Pancreas (tissue), 10 donors: ENCODE measurements around the gene NEURL3. TPM values are rescaled to one million over a fixed set of nuclear protein-coding genes. Genes with fewer than 3 reads are reported as not detected.

Experiments used
- ATAC-seq, 4 donors: fragments of 200-7000 bp; cut with Tn5 transposase; one replicate each; pipeline versions ENCODE4 v1.8.0 to v1.9.1; 2020; ENCODE audit warnings: mild to moderate bottlenecking in 4 of 4, moderate library complexity in 4 of 4
- DNase-seq, 6 donors: peaks; one replicate each; pipeline ENCODE4 v3.0.0-alpha.2; 2020
- FAIRE-seq: peaks from 2 replicates; lab custom pipeline; 2012; peaks lifted over from hg19 to GRCh38; lab: Jason Lieb, UNC
- H3K27ac ChIP-seq, 4 donors: fragments of 200-600 bp; sonication (generic); 1 replicate in 3 of 4; 2 replicates in 1 of 4; pipeline versions ENCODE4 v1.5.0 to v1.8.0; 2020
- H3K27me3 ChIP-seq, 4 donors: fragments of 200-600 bp; one replicate each; pipeline ENCODE4 v1.8.0; 2021
- H3K36me3 ChIP-seq, 3 donors: fragments of 200-600 bp; sonication (generic) in 1 of 3; one replicate each; pipeline versions ENCODE4 v1.5.0 to v1.8.0; 2020 to 2021
- H3K4me1 ChIP-seq, 3 donors: fragments of 200-600 bp; one replicate each; pipeline ENCODE4 v1.8.0; 2021
- H3K4me3 ChIP-seq, 4 donors: fragments of 200-600 bp; sonication (generic) in 2 of 4; one replicate each; pipeline versions ENCODE4 v1.5.0 to v1.8.0; 2020 to 2021
- H3K9me3 ChIP-seq, 4 donors: fragments of 200-600 bp; one replicate each; pipeline ENCODE4 v1.8.0; 2021
- WGBS, 2 donors: extraction: QIAGEN DNeasy Blood & Tissue Kit; methylation state at CpG; one replicate each; pipeline ENCODE4 v1.1.7; 2013; 5-methylcytosine and 5-hydroxymethylcytosine counted together
- intact Hi-C, 3 donors: fragments of 100-400 bp; cut with DNase I; formaldehyde crosslinking; loops; one replicate each; pipeline versions ENCODE4 v1.11.1 to v1.14.2; 2022
- polyA plus RNA-seq, 2 donors: library from polyadenylated mRNA; stranded (reverse); fragments of 200-250 nt; gene quantifications; one replicate each; pipeline ENCODE4 v1.2.3, GENCODE V29; 2013
- total RNA-seq, 6 donors: library from RNA; stranded (reverse); fragmentation: NEBNext Ultra II Directional in 4 of 6; extraction: Animal tissue kit (Norgen Biotek cat#: 25700) in 4 of 6; gene quantifications; one replicate each; pipeline versions ENCODE4 v1.2.1 to v1.2.4, GENCODE V29; 2021 to 2023
- TF ChIP-seq, protein P1 (sequence below), 4 donors: fragments of 200-600 bp; sonication (generic) in 3 of 4; IDR thresholded peaks; one replicate each; pipeline versions ENCODE4 v1.5.0 to v1.8.0; 2021; ENCODE audit warnings: antibody characterized with exemption in 4 of 4
- donor health status: healthy with polysubstance abuse.
- donor health status: DM: no; HTN: no; CAD: no; lungs with moderate emphysema.
- donor health status: DM: no; HTN: no; CAD: no.
- donor health status: control.
- donor health status: control.
- donor health status: Bipolar disorder and iron deficiency.
- donor health status: DM: yes; HTN: yes; CAD: no.
- donor health status: DM: no; HTN: no; CAD: no.
- donor health status: DM: no; HTN: no; CAD: no.
- donor health status: DM: yes; HTN: yes; CAD: no.

NEURL3 gene
- total and polyA plus RNA-seq, 8 donors, result 8.6 to 73.5 (median 18.6) TPM

DNA sequence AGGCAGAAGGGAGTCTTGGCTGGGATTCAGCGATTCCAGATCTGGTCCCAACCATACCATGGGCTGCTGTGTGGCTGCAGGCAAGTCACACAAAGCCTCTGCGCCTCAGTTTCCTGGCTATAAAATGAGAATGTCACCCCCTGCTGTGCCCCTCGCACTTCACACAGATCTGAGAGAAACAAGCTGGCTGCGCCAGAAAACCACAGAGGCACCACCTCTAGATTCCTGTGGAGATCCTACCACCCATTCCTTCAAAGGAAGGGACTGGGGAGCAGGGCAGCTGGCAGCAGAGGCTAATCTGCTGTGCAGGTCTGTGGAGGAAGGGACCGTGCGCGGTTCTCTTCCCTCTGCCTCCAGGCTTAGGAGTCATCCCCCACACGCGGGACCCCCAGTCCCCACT is 19.8 kb downstream of the NEURL3 start:
- no peaks in the 10 kb centered on the region for H3K9me3 ChIP-seq
- H3K27me3 ChIP-seq, result no peaks in the 10 kb centered on the region
- H3K4me1 ChIP-seq, result peaks cover 0 to 6% (median 0%) of the 10 kb centered on the region in 3 donors
- FAIRE-seq (no peak), DNase-seq (no peak), ATAC-seq (peak; percentile 9 to 31 (median 15))
- H3K4me3 ChIP-seq, result peak overlapping the region in 1 of 4 donors; percentile 30
- TF ChIP-seq, protein P1, sequence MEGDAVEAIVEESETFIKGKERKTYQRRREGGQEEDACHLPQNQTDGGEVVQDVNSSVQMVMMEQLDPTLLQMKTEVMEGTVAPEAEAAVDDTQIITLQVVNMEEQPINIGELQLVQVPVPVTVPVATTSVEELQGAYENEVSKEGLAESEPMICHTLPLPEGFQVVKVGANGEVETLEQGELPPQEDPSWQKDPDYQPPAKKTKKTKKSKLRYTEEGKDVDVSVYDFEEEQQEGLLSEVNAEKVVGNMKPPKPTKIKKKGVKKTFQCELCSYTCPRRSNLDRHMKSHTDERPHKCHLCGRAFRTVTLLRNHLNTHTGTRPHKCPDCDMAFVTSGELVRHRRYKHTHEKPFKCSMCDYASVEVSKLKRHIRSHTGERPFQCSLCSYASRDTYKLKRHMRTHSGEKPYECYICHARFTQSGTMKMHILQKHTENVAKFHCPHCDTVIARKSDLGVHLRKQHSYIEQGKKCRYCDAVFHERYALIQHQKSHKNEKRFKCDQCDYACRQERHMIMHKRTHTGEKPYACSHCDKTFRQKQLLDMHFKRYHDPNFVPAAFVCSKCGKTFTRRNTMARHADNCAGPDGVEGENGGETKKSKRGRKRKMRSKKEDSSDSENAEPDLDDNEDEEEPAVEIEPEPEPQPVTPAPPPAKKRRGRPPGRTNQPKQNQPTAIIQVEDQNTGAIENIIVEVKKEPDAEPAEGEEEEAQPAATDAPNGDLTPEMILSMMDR (IDR thresholded peaks at IDR 0.05), result no peak
- WGBS, 2 donors, result 88 to 92% methylated on average over 9 of the region's 9 CpGs
- peak overlapping the region in 3 of 4 donors; percentile 73 to 91 (median 90) for H3K27ac ChIP-seq
- intact Hi-C loops, result no loop called here
- no peaks in the 10 kb centered on the region for H3K36me3 ChIP-seq

DNA sequence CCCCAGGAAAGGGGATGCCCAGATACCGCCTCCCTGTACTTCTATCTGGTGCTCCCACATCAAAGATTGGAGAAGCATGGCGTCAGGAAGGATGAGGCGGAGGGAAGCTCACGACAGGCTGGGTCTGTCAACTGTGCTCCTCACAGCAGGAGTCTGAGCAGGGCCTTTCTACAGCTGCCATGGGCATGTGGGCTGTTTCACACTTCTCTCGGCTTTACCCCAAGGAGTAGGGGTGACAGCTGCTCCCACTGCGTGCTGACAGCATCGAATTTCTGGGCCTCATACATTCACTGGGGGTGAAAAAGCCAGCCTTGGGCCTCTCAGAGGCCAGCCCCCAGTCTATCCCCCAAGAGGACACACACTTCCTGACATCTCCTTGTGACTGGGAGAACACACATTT is 21.1 kb downstream of the NEURL3 start:
- no peaks in the 10 kb centered on the region for H3K36me3 ChIP-seq
- WGBS, 2 donors, result 85 to 95% methylated on average over 7 of the region's 7 CpGs
- intact Hi-C loops, result no loop called here
- ATAC-seq (no peak), DNase-seq (no peak), FAIRE-seq (no peak)
- no peak overlapping the region for H3K27ac ChIP-seq
- H3K4me1 ChIP-seq, result peaks cover 0 to 6% (median 0%) of the 10 kb centered on the region in 3 donors
- H3K4me3 ChIP-seq, result no peak overlapping the region
- TF ChIP-seq, protein P1 (IDR thresholded peaks at IDR 0.05), result no peak
- H3K9me3 ChIP-seq, result no peaks in the 10 kb centered on the region
- no peaks in the 10 kb centered on the region for H3K27me3 ChIP-seq

DNA sequence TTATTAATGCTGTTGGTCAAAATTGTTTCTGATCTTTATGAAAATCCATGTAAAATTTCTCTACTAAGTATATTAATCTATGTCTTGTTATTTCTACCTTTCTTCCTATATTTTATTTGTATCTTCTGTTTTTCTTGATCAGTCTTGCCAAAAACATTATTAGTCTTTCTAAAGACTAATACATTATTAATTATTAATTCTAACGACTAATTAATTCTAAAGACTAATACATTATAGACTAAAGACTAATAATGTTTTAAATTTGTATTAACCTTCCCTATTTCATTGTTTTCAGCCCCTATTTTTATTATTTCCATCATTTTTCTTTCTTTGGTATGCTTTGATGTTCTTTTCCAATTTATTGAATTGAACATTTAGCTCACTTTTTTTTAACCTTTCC is 27.7 kb downstream of the NEURL3 start:
- H3K4me1 ChIP-seq, result no peaks in the 10 kb centered on the region
- DNase-seq (no peak), FAIRE-seq (no peak), ATAC-seq (no peak)
- TF ChIP-seq, protein P1 (IDR thresholded peaks at IDR 0.05), result no peak
- H3K9me3 ChIP-seq, result no peaks in the 10 kb centered on the region
- 33 to 44% methylated on average over 1 of the region's 1 CpG for WGBS, 2 donors
- intact Hi-C loops, result no loop called here
- no peaks in the 10 kb centered on the region for H3K27me3 ChIP-seq
- no peaks in the 10 kb centered on the region for H3K36me3 ChIP-seq
- H3K27ac ChIP-seq, result no peak overlapping the region
- H3K4me3 ChIP-seq, result no peak overlapping the region

DNA sequence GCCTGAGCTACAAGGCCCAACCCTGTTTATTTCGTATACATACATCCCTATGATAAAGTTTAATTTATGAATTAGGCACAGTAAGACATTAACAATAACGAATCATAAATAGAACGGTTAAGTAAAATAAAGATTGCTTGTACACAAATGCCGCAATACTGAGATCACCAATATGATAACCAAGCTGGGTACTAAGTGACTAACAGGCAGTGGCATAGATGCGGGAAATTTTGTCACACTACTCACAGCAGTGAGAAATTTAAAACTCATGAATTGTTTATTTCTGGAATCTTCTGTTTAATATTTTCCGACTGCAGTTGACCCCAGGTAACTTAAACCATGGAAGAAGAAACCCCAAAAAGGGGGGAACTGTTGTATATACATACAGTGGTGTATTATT is 33.4 kb downstream of the NEURL3 start:
- TF ChIP-seq, protein P1 (IDR thresholded peaks at IDR 0.05), result no peak
- Histone ChIP-seq H3K27ac (no peak overlapping the region), H3K36me3 (no peaks in the 10 kb centered on the region), H3K27me3 (no peaks in the 10 kb centered on the region), H3K4me3 (no peak overlapping the region), H3K4me1 (peaks cover 0 to 13% (median 4%) of the 10 kb centered on the region in 3 donors), H3K9me3 (no peaks in the 10 kb centered on the region)
- 93 to 94% methylated on average over 6 of the region's 6 CpGs for WGBS, 2 donors
- FAIRE-seq, result no peak
- intact Hi-C loops, result no loop called here
- no peak for ATAC-seq
- DNase-seq, result no peak

DNA sequence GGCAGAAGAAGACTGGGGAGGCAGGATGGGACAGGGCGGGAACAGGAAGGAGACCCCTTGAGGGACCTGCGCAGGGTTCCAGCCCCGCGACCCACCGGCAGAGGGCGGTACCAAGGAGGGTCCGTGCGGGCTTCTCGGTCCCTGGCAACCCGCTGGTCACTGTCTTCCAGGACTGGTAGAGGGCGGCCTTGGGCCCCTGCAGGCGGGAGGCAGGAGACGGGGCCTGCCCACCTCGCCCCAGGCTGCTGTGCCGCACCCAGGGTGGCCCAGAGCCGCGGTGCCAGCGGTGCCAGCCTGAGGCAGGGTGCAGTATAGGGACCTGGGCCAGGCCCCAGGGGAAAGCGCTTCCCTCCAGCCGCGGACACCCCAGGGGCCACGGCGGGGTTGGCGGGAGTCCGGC is 34.5 kb downstream of the NEURL3 start:
- intact Hi-C loops, result no loop called here
- Histone ChIP-seq H3K4me1 (peaks cover 0 to 13% (median 4%) of the 10 kb centered on the region in 3 donors), H3K36me3 (no peaks in the 10 kb centered on the region), H3K27me3 (no peaks in the 10 kb centered on the region), H3K4me3 (peak overlapping the region in 2 of 4 donors; percentile 22 to 47), H3K9me3 (no peaks in the 10 kb centered on the region), H3K27ac (peak overlapping the region; percentile 40 to 85 (median 82))
- ATAC-seq, result peak; percentile 93 to 98 (median 96)
- no peak for FAIRE-seq
- DNase-seq, result peak; percentile 60 to 89 (median 77)
- WGBS, 2 donors, result 4 to 10% methylated on average over 25 of the region's 25 CpGs
- TF ChIP-seq, protein P1 (IDR thresholded peaks at IDR 0.05), result peak; percentile 48 to 63 (median 56)
